ENCODE results near the gene TFB1M.
A peak's percentile ranks its signal among the peaks of the same experiment; 100 is the strongest.
"Not testable (repeated sequence)": the region's sequence is repeated elsewhere in the genome, so short reads cannot be mapped to it uniquely, and the experiment has no call there.

Gene TFB1M

DNA sequence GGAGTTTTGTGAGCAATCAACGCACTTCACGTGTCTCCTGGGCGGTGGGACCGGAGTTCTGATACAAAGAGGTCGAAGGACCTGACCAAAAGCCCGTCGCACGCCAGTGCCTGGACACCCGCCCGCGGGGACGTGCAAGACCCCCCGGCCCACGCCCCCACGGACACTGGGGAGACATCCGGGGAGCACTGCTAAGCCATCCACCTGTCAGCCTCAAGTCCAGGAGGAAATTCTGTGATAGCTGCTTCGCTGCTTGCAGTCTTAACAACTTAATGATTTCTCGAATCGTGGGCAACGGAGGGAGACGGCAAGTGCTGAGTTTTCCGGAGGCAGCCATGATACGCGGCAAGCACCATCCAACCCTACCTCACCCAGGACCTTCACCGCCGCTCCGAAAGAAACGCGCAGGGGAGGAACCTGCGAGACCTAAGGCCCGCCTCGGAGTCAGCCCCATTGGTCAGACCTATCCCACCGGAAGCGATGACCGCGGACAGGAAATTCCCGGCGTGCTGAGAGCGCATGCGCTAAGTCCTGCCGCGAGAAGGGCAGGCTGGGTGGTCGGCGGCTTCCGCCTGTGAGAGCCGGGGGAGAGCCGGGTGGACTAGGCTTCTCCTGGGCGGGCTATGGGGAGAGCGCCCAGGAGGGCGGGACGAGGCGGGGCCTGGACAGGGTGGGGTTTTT is at the start of gene TFB1M:
Gene TFB1M (minus strand): TSS at position 393 of the 681 bp plus-strand sequence. CDS start 56 bp downstream, at position 337.
- DNase-seq (ENCODE audit: low read depth): peak; percentile 97

- DNase-seq (ENCODE audit: low read depth): not testable (repeated sequence)
Measured at GRCh38 chr6:155364021-155364420, 49.7 kb upstream of the TFB1M start.

DNA sequence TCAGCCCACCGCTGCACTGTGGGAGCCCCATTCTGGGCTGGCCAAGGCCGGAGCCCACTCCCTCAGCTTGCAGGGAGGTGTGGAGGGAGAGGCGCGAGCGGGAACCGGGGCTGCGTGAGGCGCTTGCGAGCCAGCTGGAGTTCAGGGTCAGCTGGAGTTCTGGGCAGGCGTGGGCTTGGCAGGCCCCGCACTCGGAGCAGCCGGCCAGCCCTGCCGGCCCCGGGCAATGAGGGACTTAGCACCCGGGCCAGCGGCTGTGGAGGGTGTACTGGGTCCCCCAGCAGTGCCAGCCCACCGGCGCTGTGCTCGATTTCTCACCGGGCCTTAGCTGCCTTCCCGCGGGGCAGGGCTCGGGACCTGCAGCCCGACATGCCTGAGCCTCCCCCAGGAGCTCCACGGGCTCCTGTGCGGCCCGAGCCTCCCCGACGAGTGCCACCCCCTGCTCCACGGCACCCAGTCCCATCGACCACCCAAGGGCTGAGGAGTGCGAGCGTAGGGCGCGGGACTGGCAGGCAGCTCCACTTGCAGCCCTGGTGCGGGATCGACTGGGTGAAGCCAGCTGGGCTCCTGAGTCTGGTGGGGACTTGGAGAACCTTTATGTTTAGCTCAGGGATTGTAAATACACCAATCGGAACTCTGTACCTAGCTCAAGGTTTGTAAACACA is 48.8 kb upstream of the TFB1M start:
- DNase-seq (ENCODE audit: low read depth): not testable (repeated sequence)

GRCh38 chr6:155354167-155354566 is 39.9 kb upstream of the TFB1M start:
- DNase-seq (ENCODE audit: low read depth): no peak

DNA sequence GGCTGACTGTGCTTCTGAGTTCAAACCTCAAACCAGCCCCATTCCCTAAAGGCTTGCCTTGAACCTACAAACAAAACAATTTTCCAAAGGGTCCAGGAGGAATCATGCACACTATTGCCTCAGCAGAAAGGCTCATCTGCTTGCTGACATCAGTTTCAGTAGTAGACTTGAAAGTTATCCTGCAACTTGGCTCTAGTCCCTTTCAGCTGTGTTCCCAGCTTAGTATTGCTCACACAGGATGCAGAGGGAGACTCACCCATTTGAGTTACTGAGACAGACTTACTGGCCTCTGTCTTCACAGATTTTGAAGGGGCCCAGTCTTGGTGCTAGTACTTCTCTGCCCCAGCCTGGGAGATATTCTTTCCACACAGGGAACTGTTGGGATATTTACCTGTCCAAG is 38.5 kb upstream of the TFB1M start:
- no peak for DNase-seq (ENCODE audit: low read depth)

GRCh38 chr6:155352130-155352420 is 37.8 kb upstream of the TFB1M start:
- no peak for DNase-seq (ENCODE audit: low read depth)

DNA sequence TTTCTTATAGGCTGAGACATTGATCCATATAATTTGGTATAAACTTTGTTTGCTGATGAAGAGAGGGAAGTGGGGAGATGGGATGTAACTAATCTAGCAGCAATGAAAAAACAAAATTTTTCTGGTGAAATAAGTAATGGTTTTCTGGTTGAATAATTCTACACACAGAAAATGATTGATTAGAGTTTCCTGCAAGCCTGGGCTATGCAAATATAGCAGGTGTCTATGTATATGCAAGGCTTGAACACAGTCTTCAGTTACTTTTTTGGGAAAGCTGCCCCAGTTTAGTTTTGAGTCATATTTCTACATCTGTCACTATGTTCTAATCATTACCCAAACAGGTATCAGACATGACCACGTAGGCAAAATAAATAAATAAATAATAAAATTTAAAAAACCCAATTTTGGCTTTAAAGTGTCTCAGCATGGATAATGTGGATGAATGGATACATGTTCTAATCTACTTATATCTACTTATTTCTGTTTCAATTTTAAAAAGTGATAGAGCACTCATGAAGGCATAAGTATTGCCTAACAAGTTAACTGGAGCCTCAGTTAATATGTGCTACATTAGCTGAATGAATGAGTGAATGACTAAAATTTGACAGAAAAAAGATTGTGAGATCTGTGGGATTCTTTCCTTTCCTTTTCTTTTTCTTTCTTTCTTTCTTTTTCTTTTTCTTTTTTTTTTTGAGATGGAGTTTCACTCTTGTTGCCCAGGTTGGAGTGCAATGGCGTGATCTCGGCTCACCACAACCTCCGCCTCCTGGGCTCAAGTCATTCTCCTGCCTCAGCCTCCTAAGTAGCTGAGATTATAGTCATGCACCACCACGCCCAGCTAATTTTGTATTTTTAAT is 37.2 kb upstream of the TFB1M start:
- no peak for DNase-seq (ENCODE audit: low read depth)

- no peak for DNase-seq (ENCODE audit: low read depth)
Measured at GRCh38 chr6:155349956-155350355, 35.7 kb upstream of the TFB1M start.

- DNase-seq (ENCODE audit: low read depth): no peak
Measured at GRCh38 chr6:155349129-155349528, 34.8 kb upstream of the TFB1M start.

DNA sequence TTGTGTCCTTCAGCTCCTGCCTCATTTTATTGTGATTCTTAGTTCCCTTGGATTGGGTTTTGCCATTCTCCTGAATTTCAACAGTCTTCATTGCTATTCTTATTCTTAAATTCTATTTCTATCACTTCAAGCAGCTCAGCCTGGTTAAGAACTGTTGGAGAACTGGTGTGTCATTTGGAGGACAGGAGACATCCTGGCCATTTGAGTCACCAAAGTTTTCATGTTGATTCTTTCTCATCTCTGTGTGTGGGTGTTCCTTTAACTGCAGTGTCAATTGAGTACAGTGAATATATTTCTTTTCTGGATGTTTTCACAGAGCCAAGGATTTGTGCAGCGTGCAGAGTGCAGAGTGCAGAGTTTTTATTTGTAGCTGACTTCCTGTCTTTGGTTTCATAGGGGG is 33.5 kb upstream of the TFB1M start:
- DNase-seq (ENCODE audit: low read depth): no peak

- DNase-seq (ENCODE audit: low read depth): no peak
Measured at GRCh38 chr6:155346957-155347356, 32.7 kb upstream of the TFB1M start.

GRCh38 chr6:155344341-155345006 is 30.2 kb upstream of the TFB1M start:
- DNase-seq (ENCODE audit: low read depth): no peak

DNA sequence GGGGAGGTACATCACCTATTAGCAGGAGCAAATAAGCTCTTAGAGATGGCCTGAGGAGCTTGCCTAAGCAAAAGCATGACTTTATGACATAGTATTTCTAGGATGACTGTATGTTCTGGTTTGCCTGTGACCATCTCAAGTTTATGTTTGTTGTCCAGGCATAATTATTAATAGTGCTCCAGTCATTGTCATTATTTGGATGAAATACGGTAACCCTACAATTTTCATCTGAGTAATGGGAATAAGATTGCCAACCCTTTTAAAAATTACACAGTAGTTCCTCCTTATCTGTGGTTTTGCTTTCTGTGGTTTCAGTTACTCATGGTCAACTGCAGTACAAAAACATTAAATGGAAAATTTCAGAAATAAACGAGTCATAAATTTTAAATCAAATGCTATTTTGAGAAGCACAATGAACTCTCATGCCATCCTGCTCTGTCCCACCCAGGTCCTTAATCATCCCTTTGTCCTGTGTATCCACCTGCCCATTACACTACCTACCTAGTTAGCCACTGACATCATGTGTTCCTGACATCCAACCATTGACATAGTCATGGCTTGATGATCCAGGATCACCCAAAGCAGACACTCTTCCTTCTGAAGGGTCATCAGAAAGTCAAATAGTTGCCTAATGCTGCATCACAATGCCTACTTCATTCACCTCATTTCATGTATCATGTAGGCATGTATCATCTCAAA is 27.0 kb upstream of the TFB1M start:
- DNase-seq (ENCODE audit: low read depth): no peak

GRCh38 chr6:155340464-155341129 is 26.3 kb upstream of the TFB1M start:
- DNase-seq (ENCODE audit: low read depth): no peak

GRCh38 chr6:155339929-155340328 is 25.6 kb upstream of the TFB1M start:
- not testable (repeated sequence) for DNase-seq (ENCODE audit: low read depth)

DNA sequence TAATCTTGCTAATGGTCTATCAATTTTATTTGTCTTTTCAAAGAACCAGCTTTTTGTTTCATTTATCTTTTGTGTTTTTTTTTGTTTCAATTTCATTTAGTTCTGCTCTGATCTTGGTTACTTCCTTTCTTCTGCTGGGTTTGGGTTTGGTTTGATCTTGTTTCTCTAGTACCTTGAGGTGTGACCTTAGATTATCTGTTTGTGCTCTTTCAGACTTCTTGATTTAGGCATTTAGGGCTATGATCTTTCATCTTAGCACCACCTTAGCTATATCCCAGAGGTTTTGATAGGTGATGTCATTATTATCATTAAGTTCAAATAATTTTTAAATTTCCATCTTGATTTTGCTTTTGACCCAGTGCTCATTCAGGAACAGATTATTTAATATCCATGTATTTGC is 24.0 kb upstream of the TFB1M start:
- not testable (repeated sequence) for DNase-seq (ENCODE audit: low read depth)

DNA sequence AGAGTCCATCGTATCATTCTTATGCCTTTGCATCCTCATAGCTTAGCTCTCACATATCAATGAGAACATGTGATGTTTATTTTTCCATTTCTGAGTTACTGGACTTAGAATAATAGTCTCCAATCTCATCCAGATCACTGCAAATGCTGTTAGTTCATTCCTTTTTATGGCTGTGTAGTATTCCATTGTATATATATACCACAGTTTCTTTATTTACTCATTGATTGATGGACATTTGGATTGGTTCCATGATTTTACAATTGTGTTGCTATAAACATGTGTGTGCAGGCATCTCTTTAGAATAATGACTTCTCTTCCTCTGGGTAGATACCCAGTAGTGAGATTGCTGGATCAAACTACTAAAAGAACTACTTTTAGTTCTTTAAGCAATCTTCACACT is 21.0 kb upstream of the TFB1M start:
- DNase-seq (ENCODE audit: low read depth): no peak

DNA sequence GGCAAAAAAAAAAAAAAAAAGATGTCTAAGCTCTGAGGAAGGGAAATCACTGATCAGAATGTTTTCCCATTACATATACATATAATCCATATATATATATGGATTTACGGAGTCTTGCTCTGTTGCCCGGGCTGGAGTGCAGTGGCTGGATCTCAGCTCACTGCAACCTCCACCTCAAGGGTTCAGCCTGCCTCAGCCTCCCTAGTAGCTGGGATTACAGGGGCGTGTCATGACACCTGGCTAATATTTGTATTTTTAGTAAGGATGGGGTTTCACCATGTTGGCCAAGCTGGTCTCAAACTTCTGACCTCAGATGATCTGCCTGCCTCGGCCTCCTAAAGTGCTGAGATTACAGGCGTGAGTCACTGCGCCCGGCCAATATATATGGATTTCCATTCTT is 19.8 kb upstream of the TFB1M start:
- DNase-seq (ENCODE audit: low read depth): not testable (repeated sequence)

GRCh38 chr6:155333414-155333813 is 19.1 kb upstream of the TFB1M start:
- DNase-seq (ENCODE audit: low read depth): no peak

GRCh38 chr6:155330922-155331321 is 16.6 kb upstream of the TFB1M start:
- DNase-seq (ENCODE audit: low read depth): no peak

DNA sequence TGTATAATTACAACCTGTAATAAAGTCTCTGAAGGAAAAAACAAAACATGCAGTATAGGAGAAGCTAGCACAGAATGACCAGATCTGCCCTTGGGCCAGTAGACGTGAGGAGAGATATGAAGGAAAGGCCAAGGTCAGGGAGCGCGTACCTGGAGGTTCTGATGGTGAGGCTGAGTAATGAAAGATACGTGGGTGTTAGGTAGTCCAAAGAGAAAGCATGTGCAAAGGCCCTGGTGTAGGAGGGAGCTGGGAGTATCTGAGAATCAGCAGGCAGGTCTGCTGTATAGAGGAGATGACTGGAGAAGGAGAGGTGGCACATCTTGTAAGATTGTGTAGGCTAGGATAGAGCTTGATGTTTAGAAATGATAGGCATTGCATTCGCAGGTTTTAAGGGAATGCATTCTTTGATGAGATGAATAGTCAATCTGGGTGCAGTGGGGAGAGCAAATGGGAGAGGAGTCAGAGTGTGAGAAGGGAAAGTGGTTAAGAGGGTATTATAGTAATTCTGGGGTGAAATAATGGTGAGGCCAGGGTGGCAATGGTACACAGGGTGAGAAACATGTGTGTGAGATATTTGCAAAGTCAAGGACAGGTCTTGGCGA is 15.9 kb upstream of the TFB1M start:
- no peak for DNase-seq (ENCODE audit: low read depth)

Measured in activated T-helper 9 cell treated with anti-CD3 and anti-CD28 coated beads, Interleukin-2, amount 50 U/mL, for 16 hours (primary cell).